Spleen (tissue), 7 donors: Measurements from ENCODE around the gene ADAD2.

Experiments
- CTCF ChIP-seq, 11 experiments: fragments of 200-600 bp in 7 of 11; fragments of 450-650 bp in 4 of 11; sonication (generic) in 4 of 11; IDR thresholded peaks in 8 of 11; conservative IDR thresholded peaks in 3 of 11; 1 replicate in 7 of 11; 2 replicates in 4 of 11; pipeline versions ENCODE4 v1.4.0 to v1.8.0; 2016 to 2021; ENCODE audit warnings: antibody characterized with exemption in 11 of 11, inconsistent platforms in 4 of 11, mild to moderate bottlenecking in 1 of 11
- POLR2A ChIP-seq, 3 donors: fragments of 450-650 bp; IDR thresholded peaks; one replicate each; pipeline ENCODE4 v1.5.1; 2017; ENCODE audit warnings: antibody characterized with exemption in 3 of 3, mild to moderate bottlenecking in 1 of 3
- POLR2AphosphoS5 ChIP-seq, 3 donors: sonication (generic); formaldehyde crosslinking; IDR thresholded peaks; one replicate each; pipeline ENCODE4 v1.5.1; 2017; ENCODE audit warnings: antibody characterized with exemption in 3 of 3
- donor health status: DM: no; HTN: no; CAD: no; lungs with moderate emphysema.
- donor health status: DM: no; HTN: no; CAD: no.
- donor health status: DM: no; HTN: no; CAD: no.

GRCh38 chr16:84225571-84225970, 34.6 kb downstream of the ADAD2 start:
- no peak for TF ChIP-seq CTCF (IDR thresholded peaks at IDR 0.05 in 8 of 11, conservative IDR thresholded peaks at IDR 0.05 in 3 of 11)
- no peak for TF ChIP-seq POLR2A (IDR thresholded peaks at IDR 0.05)
- no peak for TF ChIP-seq POLR2AphosphoS5 (IDR thresholded peaks at IDR 0.05)
